SK-N-SH (cell line): ENCODE measurements around the gene SLC39A13. TPM values are rescaled to one million over a fixed set of nuclear protein-coding genes. Genes with fewer than 3 reads are reported as not detected.

ENCODE experiments used
- CTCF ChIA-PET: fragments of 300-600, 350-600 bp; formaldehyde crosslinking; extraction: SDS; loops from one replicate; lab custom pipeline; 2021; lab: Yijun Ruan, JAX
- POLR2A ChIA-PET: fragments of 350-600 bp; sonication (Branson Sonifier 250); formaldehyde crosslinking; extraction: SDS; loops from one replicate; lab custom pipeline; 2020; ENCODE audit warnings: antibody characterized with exemption, inconsistent platforms; lab: Yijun Ruan, JAX
- DNase-seq: peaks from one replicate; pipeline ENCODE4 v3.0.0; 2012
- H2AFZ ChIP-seq: fragments of 200-600 bp; sonication (generic); 2 replicates; pipeline ENCODE4 v1.8.1; 2016; ENCODE audit warnings: antibody characterized with exemption, mild to moderate bottlenecking, low read depth
- H3F3A ChIP-seq: fragments of 200-600 bp; sonication (generic); replicated peaks from 2 replicates; pipeline ENCODE3; 2016; ENCODE audit warnings: antibody characterized with exemption, mild to moderate bottlenecking; ENCODE audit not compliant: insufficient read depth
- H3K27ac ChIP-seq, 2 experiments: fragments of 200-500 bp in 1 of 2; fragments of 200-600 bp in 1 of 2; sonication (Bioruptor generic) in 1 of 2; sonication (generic), shearing (Covaris generic) in 1 of 2; 2 replicates each; pipeline versions ENCODE4 v1.5.1 to v1.6.1; 2014 to 2016; ENCODE audit warnings: low read depth in 2 of 2, inconsistent platforms in 1 of 2, low read length in 1 of 2, mild to moderate bottlenecking in 1 of 2, mixed read lengths in 1 of 2
- H3K27me3 ChIP-seq: fragments of 200-600 bp; sonication (generic), shearing (Covaris generic); 2 replicates; pipeline ENCODE4 v1.6.1; 2016; ENCODE audit warnings: mixed run types; ENCODE audit not compliant: insufficient read depth
- H3K36me3 ChIP-seq, 2 experiments: fragments of 200-500 bp in 1 of 2; fragments of 200-600 bp in 1 of 2; sonication (Bioruptor generic) in 1 of 2; sonication (generic) in 1 of 2; replicated peaks in 1 of 2; 2 replicates each; pipeline versions ENCODE3 to v1.5.1; 2014 to 2016; ENCODE audit warnings: low read length in 1 of 2, mild to moderate bottlenecking in 1 of 2; ENCODE audit not compliant: insufficient read depth in 2 of 2, control insufficient read depth in 1 of 2
- H3K4me1 ChIP-seq, 2 experiments: fragments of 200-500 bp in 1 of 2; fragments of 200-600 bp in 1 of 2; sonication (Bioruptor generic) in 1 of 2; sonication (generic), shearing (Covaris generic) in 1 of 2; 2 replicates each; pipeline versions ENCODE4 v1.5.1 to v1.6.1; 2014 to 2016; ENCODE audit warnings: low read depth in 1 of 2, low read length in 1 of 2, mixed run types in 1 of 2; ENCODE audit not compliant: insufficient read depth in 2 of 2, control insufficient read depth in 1 of 2
- H3K4me2 ChIP-seq: fragments of 200-600 bp; sonication (generic), shearing (Covaris generic); 2 replicates; pipeline ENCODE4 v1.6.1; 2017; ENCODE audit warnings: mixed run types
- H3K4me3 ChIP-seq, 2 experiments: fragments of 200-500 bp in 1 of 2; fragments of 200-600 bp in 1 of 2; sonication (Bioruptor generic) in 1 of 2; sonication (generic), shearing (Covaris generic) in 1 of 2; 2 replicates each; pipeline versions ENCODE4 v1.5.1 to v1.8.1; 2014 to 2016; ENCODE audit warnings: low read depth in 2 of 2, inconsistent platforms in 1 of 2, low read length in 1 of 2, mild to moderate bottlenecking in 1 of 2, mixed read lengths in 1 of 2, moderate library complexity in 1 of 2
- H3K79me2 ChIP-seq: fragments of 200-600 bp; sonication (generic); 2 replicates; pipeline ENCODE4 v1.8.1; 2017; ENCODE audit warnings: mild to moderate bottlenecking; ENCODE audit not compliant: insufficient read depth
- H3K9ac ChIP-seq: fragments of 200-600 bp; sonication (generic); 2 replicates; pipeline ENCODE4 v1.6.1; 2017; ENCODE audit warnings: mixed run types
- H3K9me2 ChIP-seq: fragments of 200-600 bp; sonication (generic); 2 replicates; pipeline ENCODE4 v1.6.1; 2017; ENCODE audit warnings: mixed run types
- H3K9me3 ChIP-seq: fragments of 200-600 bp; sonication (generic); 2 replicates; pipeline ENCODE4 v1.6.1; 2017; ENCODE audit warnings: mixed run types, mild to moderate bottlenecking, moderate library complexity
- H4K20me1 ChIP-seq: fragments of 200-600 bp; sonication (generic); 2 replicates; pipeline ENCODE4 v1.6.1; 2017; ENCODE audit warnings: mild to moderate bottlenecking, mixed run types; ENCODE audit not compliant: insufficient read depth
- CHD2 ChIP-seq: fragments of 150-350 bp; IDR thresholded peaks from 2 replicates; pipeline ENCODE4 v1.6.1; 2018; ENCODE audit warnings: low read length; ENCODE audit not compliant: partially characterized antibody
- EP300 ChIP-seq, 2 experiments: IDR thresholded peaks; 2 replicates each; pipeline versions ENCODE4 v1.4.0 to v1.6.1; 2012; ENCODE audit warnings: borderline replicate concordance in 1 of 2, low read depth in 1 of 2, low read length in 1 of 2
- EZH2phosphoT487 ChIP-seq: fragments of 200-600 bp; sonication (generic); IDR thresholded peaks from 2 replicates; pipeline ENCODE4 v1.6.1; 2017; ENCODE audit warnings: low read depth, mixed run types, mild to moderate bottlenecking, antibody characterized with exemption, moderate library complexity, borderline replicate concordance
- FOSL2 ChIP-seq: IDR thresholded peaks from 2 replicates; pipeline ENCODE4 v1.4.0; 2012; ENCODE audit warnings: low read depth, mild to moderate bottlenecking, moderate library complexity, borderline replicate concordance
- GATA2 ChIP-seq: sonication (generic); formaldehyde crosslinking; IDR thresholded peaks from 2 replicates; pipeline ENCODE4 v1.5.0; 2020; ENCODE audit warnings: mild to moderate bottlenecking, missing genetic modification reagents
- NFIC ChIP-seq: IDR thresholded peaks from 2 replicates; pipeline ENCODE4 v1.4.0; 2012; ENCODE audit warnings: borderline replicate concordance
- NRF1 ChIP-seq: IDR thresholded peaks from 2 replicates; pipeline ENCODE4 v1.6.1; 2012; ENCODE audit warnings: low read depth, mild to moderate bottlenecking, low read length
- RAD21 ChIP-seq: IDR thresholded peaks from 2 replicates; pipeline ENCODE4 v1.6.1; 2012; ENCODE audit warnings: mild to moderate bottlenecking, low read length
- RFX5 ChIP-seq: IDR thresholded peaks from 2 replicates; pipeline ENCODE4 v1.6.1; 2012; ENCODE audit warnings: mild to moderate bottlenecking, improper control_type of control experiment, low read length
- RXRA ChIP-seq: IDR thresholded peaks from 2 replicates; pipeline ENCODE4 v1.4.0; 2012; ENCODE audit warnings: low read depth, mild to moderate bottlenecking, borderline replicate concordance
- SIN3A ChIP-seq: IDR thresholded peaks from 2 replicates; pipeline ENCODE4 v1.6.1; 2012; ENCODE audit warnings: low read depth, mild to moderate bottlenecking, low read length, moderate library complexity, borderline replicate concordance
- SMC3 ChIP-seq: IDR thresholded peaks from 2 replicates; pipeline ENCODE4 v1.6.1; 2012; ENCODE audit warnings: low read depth, low read length, improper control_type of control experiment
- WGBS: methylation state at CpG from one replicate; pipeline ENCODE4 v1.1.6; 2017; ENCODE audit warnings: low lambda C conversion rate; 5-methylcytosine and 5-hydroxymethylcytosine counted together
- polyA plus RNA-seq, 3 experiments: library from polyadenylated mRNA; depleted of rRNA; stranded (reverse); fragments of >200 nt; gene quantifications; 2 replicates each; pipeline ENCODE4 v1.2.3, GENCODE V29; 2012
- TF ChIP-seq, protein P1 (sequence below): fragments of 200-600 bp; sonication (generic); IDR thresholded peaks from 2 replicates; pipeline ENCODE4 v1.6.1; 2017; ENCODE audit warnings: antibody characterized with exemption, mild to moderate bottlenecking, moderate library complexity
- TF ChIP-seq, protein P2 (sequence below): fragments of 150-350 bp; IDR thresholded peaks from 2 replicates; pipeline ENCODE4 v1.6.1; 2016; ENCODE audit warnings: mild to moderate bottlenecking, low read depth, low read length
- TF ChIP-seq, protein P3 (sequence below): IDR thresholded peaks from 2 replicates; pipeline ENCODE4; 2012
- TF ChIP-seq, protein P4 (sequence below): IDR thresholded peaks from 2 replicates; pipeline ENCODE4 v1.4.0; 2012; ENCODE audit warnings: low read depth, borderline replicate concordance
- TF ChIP-seq, protein P5 (sequence below): IDR thresholded peaks from 2 replicates; pipeline ENCODE4 v1.4.0; 2012; ENCODE audit warnings: low read depth, borderline replicate concordance

Gene SLC39A13
- polyA plus RNA-seq, 1 of the 3 experiments (the other 2 are of a cell fraction) = 65.5 TPM

DNA sequence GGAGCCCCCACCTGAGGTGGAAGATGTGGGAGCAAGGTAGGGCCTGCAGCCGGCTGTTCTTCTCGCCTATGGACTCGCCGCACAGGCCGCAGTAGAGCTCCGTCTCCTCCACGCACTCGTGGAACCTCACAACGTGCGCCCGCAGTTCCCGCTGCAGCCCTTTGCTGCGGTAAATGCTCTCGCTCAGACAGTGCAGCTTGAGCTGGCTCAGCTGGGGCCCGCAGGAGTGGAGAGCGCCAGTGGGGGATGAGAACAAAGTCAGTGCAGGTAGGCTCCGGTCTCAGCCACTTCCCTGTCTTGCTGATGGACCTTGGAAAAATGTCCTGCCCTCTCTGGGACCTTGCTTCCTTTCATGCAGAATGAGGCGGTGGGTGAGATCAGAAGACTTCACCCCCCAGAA is 30.3 kb downstream of the SLC39A13 start (continued):
- TF ChIP-seq, protein P1, sequence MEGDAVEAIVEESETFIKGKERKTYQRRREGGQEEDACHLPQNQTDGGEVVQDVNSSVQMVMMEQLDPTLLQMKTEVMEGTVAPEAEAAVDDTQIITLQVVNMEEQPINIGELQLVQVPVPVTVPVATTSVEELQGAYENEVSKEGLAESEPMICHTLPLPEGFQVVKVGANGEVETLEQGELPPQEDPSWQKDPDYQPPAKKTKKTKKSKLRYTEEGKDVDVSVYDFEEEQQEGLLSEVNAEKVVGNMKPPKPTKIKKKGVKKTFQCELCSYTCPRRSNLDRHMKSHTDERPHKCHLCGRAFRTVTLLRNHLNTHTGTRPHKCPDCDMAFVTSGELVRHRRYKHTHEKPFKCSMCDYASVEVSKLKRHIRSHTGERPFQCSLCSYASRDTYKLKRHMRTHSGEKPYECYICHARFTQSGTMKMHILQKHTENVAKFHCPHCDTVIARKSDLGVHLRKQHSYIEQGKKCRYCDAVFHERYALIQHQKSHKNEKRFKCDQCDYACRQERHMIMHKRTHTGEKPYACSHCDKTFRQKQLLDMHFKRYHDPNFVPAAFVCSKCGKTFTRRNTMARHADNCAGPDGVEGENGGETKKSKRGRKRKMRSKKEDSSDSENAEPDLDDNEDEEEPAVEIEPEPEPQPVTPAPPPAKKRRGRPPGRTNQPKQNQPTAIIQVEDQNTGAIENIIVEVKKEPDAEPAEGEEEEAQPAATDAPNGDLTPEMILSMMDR = no peak
- TF ChIP-seq NFIC = no peak

DNA sequence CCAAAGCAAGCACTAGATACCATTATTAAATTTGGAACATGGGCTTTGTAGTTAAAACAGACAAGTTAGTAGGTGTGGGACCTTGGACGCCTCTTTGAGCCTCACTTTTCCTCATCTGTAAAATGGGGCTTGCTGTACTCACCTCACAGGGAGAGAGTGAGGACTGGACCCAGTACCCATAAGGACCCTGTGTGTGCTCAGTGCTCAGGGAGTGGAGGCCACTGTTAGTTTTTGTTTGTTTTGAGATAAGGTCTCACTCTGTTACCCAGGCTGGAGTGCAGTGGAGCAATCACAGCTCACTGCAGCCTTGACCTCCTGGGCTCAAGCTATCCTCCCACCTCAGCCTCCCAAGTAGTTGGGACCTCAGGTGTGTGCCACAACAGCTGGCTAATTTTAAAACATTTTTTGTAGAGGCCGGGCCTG is 31.7 kb downstream of the SLC39A13 start:
- ChIA-PET CTCF (interaction anchor here (0.7 to 1.5 kb wide), 2 partner anchors 14 to 28 kb away, joined by 3 to 5 read pairs; no protein-coding TSS in a partner anchor), POLR2A (no interaction called here)
- Histone ChIP-seq H3K9me3 (no peaks in the 10 kb centered on the region), H3F3A (no peaks in the 10 kb centered on the region), H3K9ac (no peak overlapping the region), H3K4me1 (no peaks in the 10 kb centered on the region; a peak in 1 of 4 replicates), H3K9me2 (no peaks in the 10 kb centered on the region), H3K79me2 (no peaks in the 10 kb centered on the region), H3K4me2 (no peak overlapping the region), H3K36me3 (no peaks in the 10 kb centered on the region), H3K4me3 (no peak overlapping the region), H3K27me3 (no peaks in the 10 kb centered on the region), H3K27ac (no peak overlapping the region), H2AFZ (no peak overlapping the region), H4K20me1 (no peaks in the 10 kb centered on the region)
- TF ChIP-seq RFX5 (no peak), GATA2 (no peak), NFIC (no peak), EZH2phosphoT487 (no peak), RAD21 (no peak), EP300 (IDR thresholded peaks at IDR 0.05; ENCODE audit: borderline replicate concordance in 1 of 2, low read depth in 1 of 2, low read length in 1 of 2) (no peak), CHD2 (no peak), FOSL2 (no peak), SIN3A (no peak), NRF1 (no peak), RXRA (no peak), SMC3 (no peak)
- TF ChIP-seq, protein P2, sequence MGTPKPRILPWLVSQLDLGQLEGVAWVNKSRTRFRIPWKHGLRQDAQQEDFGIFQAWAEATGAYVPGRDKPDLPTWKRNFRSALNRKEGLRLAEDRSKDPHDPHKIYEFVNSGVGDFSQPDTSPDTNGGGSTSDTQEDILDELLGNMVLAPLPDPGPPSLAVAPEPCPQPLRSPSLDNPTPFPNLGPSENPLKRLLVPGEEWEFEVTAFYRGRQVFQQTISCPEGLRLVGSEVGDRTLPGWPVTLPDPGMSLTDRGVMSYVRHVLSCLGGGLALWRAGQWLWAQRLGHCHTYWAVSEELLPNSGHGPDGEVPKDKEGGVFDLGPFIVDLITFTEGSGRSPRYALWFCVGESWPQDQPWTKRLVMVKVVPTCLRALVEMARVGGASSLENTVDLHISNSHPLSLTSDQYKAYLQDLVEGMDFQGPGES = no peak
- TF ChIP-seq, protein P3, sequence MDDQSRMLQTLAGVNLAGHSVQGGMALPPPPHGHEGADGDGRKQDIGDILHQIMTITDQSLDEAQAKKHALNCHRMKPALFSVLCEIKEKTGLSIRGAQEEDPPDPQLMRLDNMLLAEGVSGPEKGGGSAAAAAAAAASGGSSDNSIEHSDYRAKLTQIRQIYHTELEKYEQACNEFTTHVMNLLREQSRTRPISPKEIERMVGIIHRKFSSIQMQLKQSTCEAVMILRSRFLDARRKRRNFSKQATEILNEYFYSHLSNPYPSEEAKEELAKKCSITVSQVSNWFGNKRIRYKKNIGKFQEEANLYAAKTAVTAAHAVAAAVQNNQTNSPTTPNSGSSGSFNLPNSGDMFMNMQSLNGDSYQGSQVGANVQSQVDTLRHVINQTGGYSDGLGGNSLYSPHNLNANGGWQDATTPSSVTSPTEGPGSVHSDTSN = no peak
- TF ChIP-seq, protein P4, sequence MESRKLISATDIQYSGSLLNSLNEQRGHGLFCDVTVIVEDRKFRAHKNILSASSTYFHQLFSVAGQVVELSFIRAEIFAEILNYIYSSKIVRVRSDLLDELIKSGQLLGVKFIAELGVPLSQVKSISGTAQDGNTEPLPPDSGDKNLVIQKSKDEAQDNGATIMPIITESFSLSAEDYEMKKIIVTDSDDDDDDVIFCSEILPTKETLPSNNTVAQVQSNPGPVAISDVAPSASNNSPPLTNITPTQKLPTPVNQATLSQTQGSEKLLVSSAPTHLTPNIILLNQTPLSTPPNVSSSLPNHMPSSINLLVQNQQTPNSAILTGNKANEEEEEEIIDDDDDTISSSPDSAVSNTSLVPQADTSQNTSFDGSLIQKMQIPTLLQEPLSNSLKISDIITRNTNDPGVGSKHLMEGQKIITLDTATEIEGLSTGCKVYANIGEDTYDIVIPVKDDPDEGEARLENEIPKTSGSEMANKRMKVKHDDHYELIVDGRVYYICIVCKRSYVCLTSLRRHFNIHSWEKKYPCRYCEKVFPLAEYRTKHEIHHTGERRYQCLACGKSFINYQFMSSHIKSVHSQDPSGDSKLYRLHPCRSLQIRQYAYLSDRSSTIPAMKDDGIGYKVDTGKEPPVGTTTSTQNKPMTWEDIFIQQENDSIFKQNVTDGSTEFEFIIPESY = no peak
- TF ChIP-seq, protein P5, sequence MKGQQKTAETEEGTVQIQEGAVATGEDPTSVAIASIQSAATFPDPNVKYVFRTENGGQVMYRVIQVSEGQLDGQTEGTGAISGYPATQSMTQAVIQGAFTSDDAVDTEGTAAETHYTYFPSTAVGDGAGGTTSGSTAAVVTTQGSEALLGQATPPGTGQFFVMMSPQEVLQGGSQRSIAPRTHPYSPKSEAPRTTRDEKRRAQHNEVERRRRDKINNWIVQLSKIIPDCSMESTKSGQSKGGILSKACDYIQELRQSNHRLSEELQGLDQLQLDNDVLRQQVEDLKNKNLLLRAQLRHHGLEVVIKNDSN = no peak
- peak; percentile 11 for DNase-seq
- 90% methylated on average over 2 of the region's 2 CpGs for WGBS
